MM.1S (cell line): ENCODE data around the gene TGOLN2.

Source experiments
- EZH2 ChIP-seq: fragments of 300-600 bp; sonication (generic); optimal IDR thresholded peaks from 2 replicates; pipeline ENCODE3; 2017; ENCODE audit warnings: low read depth, mild to moderate bottlenecking, antibody characterized with exemption, low read length, mixed read lengths
- EZH2phosphoT487 ChIP-seq: fragments of 300-600 bp; sonication (generic); IDR thresholded peaks from 2 replicates; pipeline ENCODE4 v1.6.1; 2018; ENCODE audit warnings: antibody characterized with exemption, low read length
- TF ChIP-seq, protein P1 (sequence below): fragments of 300-600 bp; sonication (generic); IDR thresholded peaks from 2 replicates; pipeline ENCODE4 v1.5.1; 2016; ENCODE audit warnings: antibody characterized with exemption, low read length, mixed read lengths

DNA sequence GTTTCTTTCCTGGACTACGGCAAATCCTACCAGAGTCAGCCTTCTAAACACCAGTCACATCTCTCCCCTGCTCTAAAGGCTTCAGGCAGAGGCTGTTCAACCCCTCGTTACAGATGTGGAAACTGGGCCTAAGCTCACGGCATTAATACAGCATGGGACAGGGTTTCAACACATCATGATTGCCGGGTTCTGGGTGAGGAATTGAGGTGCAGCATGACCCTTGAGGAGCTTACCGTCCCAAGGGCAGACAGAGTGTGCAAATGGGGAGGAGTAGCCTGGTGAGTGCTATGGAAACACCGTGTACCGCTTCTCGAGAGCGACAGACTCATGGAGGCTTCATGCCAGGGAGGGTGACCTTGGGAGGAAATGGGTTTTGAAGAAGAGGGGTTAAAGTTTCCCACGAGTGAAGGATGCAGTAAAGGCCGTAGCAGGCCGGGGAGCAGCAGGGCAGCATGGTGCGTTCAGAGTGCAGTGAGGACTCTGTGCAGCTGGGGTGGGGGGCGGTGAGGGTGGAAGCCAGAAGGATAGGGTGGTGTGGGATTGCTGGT is 51.1 kb downstream of the TGOLN2 start:
- TF ChIP-seq EZH2phosphoT487 = no peak
- TF ChIP-seq, protein P1, sequence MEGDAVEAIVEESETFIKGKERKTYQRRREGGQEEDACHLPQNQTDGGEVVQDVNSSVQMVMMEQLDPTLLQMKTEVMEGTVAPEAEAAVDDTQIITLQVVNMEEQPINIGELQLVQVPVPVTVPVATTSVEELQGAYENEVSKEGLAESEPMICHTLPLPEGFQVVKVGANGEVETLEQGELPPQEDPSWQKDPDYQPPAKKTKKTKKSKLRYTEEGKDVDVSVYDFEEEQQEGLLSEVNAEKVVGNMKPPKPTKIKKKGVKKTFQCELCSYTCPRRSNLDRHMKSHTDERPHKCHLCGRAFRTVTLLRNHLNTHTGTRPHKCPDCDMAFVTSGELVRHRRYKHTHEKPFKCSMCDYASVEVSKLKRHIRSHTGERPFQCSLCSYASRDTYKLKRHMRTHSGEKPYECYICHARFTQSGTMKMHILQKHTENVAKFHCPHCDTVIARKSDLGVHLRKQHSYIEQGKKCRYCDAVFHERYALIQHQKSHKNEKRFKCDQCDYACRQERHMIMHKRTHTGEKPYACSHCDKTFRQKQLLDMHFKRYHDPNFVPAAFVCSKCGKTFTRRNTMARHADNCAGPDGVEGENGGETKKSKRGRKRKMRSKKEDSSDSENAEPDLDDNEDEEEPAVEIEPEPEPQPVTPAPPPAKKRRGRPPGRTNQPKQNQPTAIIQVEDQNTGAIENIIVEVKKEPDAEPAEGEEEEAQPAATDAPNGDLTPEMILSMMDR = no peak
- TF ChIP-seq EZH2 = no peak
